OCI-LY3 (cell line): Measurements from ENCODE around the gene ACACA.

Source experiments
- CTCF ChIP-seq: fragments of 200-600, 300-600 bp; sonication (generic); IDR thresholded peaks from 2 replicates; pipeline ENCODE4 v1.5.1; 2014; ENCODE audit warnings: antibody characterized with exemption, low read length, low read depth
- EZH2phosphoT487 ChIP-seq: fragments of 200-600 bp; shearing (Covaris generic); IDR thresholded peaks from 2 replicates; pipeline ENCODE4 v1.6.1; 2018; ENCODE audit warnings: antibody characterized with exemption, mixed run types, low read depth

GRCh38 chr17:37168731-37169353, 237.8 kb downstream of the ACACA start:
- no peak for TF ChIP-seq CTCF
- no peak for TF ChIP-seq EZH2phosphoT487
